ENCODE measurements around the gene CST3.

Gene CST3

GRCh38 chr20:23626040-23626620 lies 11.6 kb downstream of the CST3 start:
- Histone ChIP-seq H3K4me3 (ENCODE audit: low read length) (no peak overlapping the region), H3K4me1 (ENCODE audit: control insufficient read depth, low read depth, low read length) (peaks cover 4% of the 10 kb centered on the region)

GRCh38 chr20:23625236-23625964 lies 12.4 kb downstream of the CST3 start:
- no peak overlapping the region for H3K4me3 ChIP-seq (ENCODE audit: low read length)
- H3K4me1 ChIP-seq (ENCODE audit: control insufficient read depth, low read depth, low read length): peaks cover 4% of the 10 kb centered on the region
- H3K18ac ChIP-seq (ENCODE audit: low read length): no peak overlapping the region
- H3K27ac ChIP-seq (ENCODE audit: low read depth, low read length): no peak overlapping the region
- no peak overlapping the region for H2BK120ac ChIP-seq (ENCODE audit: low read depth, low read length)
- H2BK5ac ChIP-seq (ENCODE audit: low read length): no peak overlapping the region
- H3K4ac ChIP-seq (ENCODE audit: low read depth, low read length): no peak overlapping the region
- no peaks in the 10 kb centered on the region for H3K27me3 ChIP-seq (ENCODE audit: insufficient read depth, low read length, poor library complexity)
- no CpG with 5 or more reads among the region's 9 CpGs for whole genome bisulfite sequencing (ENCODE audit: extremely low coverage, insufficient coverage, low lambda C conversion rate)
- no peak overlapping the region for H3K23ac ChIP-seq (ENCODE audit: low read length)
- no peaks in the 10 kb centered on the region for H3K79me2 ChIP-seq (ENCODE audit: control insufficient read depth, insufficient read depth, low read length)
- H3K4me2 ChIP-seq (ENCODE audit: low read length): no peak overlapping the region
- no peak for DNase-seq
- no peaks in the 10 kb centered on the region for H3K36me3 ChIP-seq (ENCODE audit: control insufficient read depth, insufficient read depth, low read length)
- no peak overlapping the region for H2AK5ac ChIP-seq (ENCODE audit: low read length)
- H3K9ac ChIP-seq (ENCODE audit: low read length): no peak overlapping the region
- no peak overlapping the region for H4K8ac ChIP-seq (ENCODE audit: low read depth, low read length)
- no peaks in the 10 kb centered on the region for H3K79me1 ChIP-seq (ENCODE audit: low read length)
- H3K56ac ChIP-seq (ENCODE audit: low read length): no peak overlapping the region
- H4K5ac ChIP-seq (ENCODE audit: low read length): no peak overlapping the region
- no peak overlapping the region for H2BK15ac ChIP-seq (replicated peaks; ENCODE audit: low read depth)

More at GRCh38 chr20:23626040-23626620, 11.6 kb downstream of the CST3 start:
- Histone ChIP-seq H3K4me2 (ENCODE audit: low read length) (no peak overlapping the region), H3K23ac (ENCODE audit: low read length) (no peak overlapping the region), H3K36me3 (ENCODE audit: control insufficient read depth, insufficient read depth, low read length) (no peaks in the 10 kb centered on the region), H3K18ac (ENCODE audit: low read length) (no peak overlapping the region), H3K27me3 (ENCODE audit: insufficient read depth, low read length, poor library complexity) (no peaks in the 10 kb centered on the region), H2BK120ac (ENCODE audit: low read depth, low read length) (no peak overlapping the region), H3K79me2 (ENCODE audit: control insufficient read depth, insufficient read depth, low read length) (no peaks in the 10 kb centered on the region), H3K56ac (ENCODE audit: low read length) (no peak overlapping the region), H2BK5ac (ENCODE audit: low read length) (no peak overlapping the region), H3K4ac (ENCODE audit: low read depth, low read length) (no peak overlapping the region), H4K5ac (ENCODE audit: low read length) (no peak overlapping the region), H4K8ac (ENCODE audit: low read depth, low read length) (no peak overlapping the region), H3K9ac (ENCODE audit: low read length) (no peak overlapping the region), H3K79me1 (ENCODE audit: low read length) (no peaks in the 10 kb centered on the region), H2BK15ac (replicated peaks; ENCODE audit: low read depth) (no peak overlapping the region), H3K27ac (ENCODE audit: low read depth, low read length) (no peak overlapping the region), H2AK5ac (ENCODE audit: low read length) (no peak overlapping the region)
- DNase-seq: peak; percentile 29
- WGBS (ENCODE audit: extremely low coverage, insufficient coverage, low lambda C conversion rate): no CpG with 5 or more reads among the region's 4 CpGs

- DNase-seq: no peak
- no peak overlapping the region for H3K4me3 ChIP-seq (ENCODE audit: low read length)
- H3K9ac ChIP-seq (ENCODE audit: low read length): no peak overlapping the region
- H3K4me1 ChIP-seq (ENCODE audit: control insufficient read depth, low read depth, low read length): peaks cover 4% of the 10 kb centered on the region
- no peaks in the 10 kb centered on the region for H3K79me1 ChIP-seq (ENCODE audit: low read length)
- H3K27ac ChIP-seq (ENCODE audit: low read depth, low read length): no peak overlapping the region
- H2AK5ac ChIP-seq (ENCODE audit: low read length): no peak overlapping the region
- WGBS (ENCODE audit: extremely low coverage, insufficient coverage, low lambda C conversion rate): no CpG with 5 or more reads among the region's 2 CpGs
- no peak overlapping the region for H4K8ac ChIP-seq (ENCODE audit: low read depth, low read length)
- no peak overlapping the region for H2BK5ac ChIP-seq (ENCODE audit: low read length)
- no peaks in the 10 kb centered on the region for H3K27me3 ChIP-seq (ENCODE audit: insufficient read depth, low read length, poor library complexity)
- no peak overlapping the region for H4K5ac ChIP-seq (ENCODE audit: low read length)
- no peak overlapping the region for H3K23ac ChIP-seq (ENCODE audit: low read length)
- no peaks in the 10 kb centered on the region for H3K79me2 ChIP-seq (ENCODE audit: control insufficient read depth, insufficient read depth, low read length)
- H3K4ac ChIP-seq (ENCODE audit: low read depth, low read length): no peak overlapping the region
- no peak overlapping the region for H3K18ac ChIP-seq (ENCODE audit: low read length)
- H3K4me2 ChIP-seq (ENCODE audit: low read length): no peak overlapping the region
- H3K56ac ChIP-seq (ENCODE audit: low read length): no peak overlapping the region
- no peak overlapping the region for H2BK15ac ChIP-seq (replicated peaks; ENCODE audit: low read depth)
- no peaks in the 10 kb centered on the region for H3K36me3 ChIP-seq (ENCODE audit: control insufficient read depth, insufficient read depth, low read length)
- no peak overlapping the region for H2BK120ac ChIP-seq (ENCODE audit: low read depth, low read length)
These were observed 13.4 kb downstream of the CST3 start for GRCh38 chr20:23624324-23624691.

- no CpG with 5 or more reads among the region's 4 CpGs for WGBS (ENCODE audit: extremely low coverage, insufficient coverage, low lambda C conversion rate)
- no peak for DNase-seq
- H3K27ac ChIP-seq (ENCODE audit: low read depth, low read length): no peak overlapping the region
These were observed 14.0 kb downstream of the CST3 start for GRCh38 chr20:23623666-23624323.

DNA sequence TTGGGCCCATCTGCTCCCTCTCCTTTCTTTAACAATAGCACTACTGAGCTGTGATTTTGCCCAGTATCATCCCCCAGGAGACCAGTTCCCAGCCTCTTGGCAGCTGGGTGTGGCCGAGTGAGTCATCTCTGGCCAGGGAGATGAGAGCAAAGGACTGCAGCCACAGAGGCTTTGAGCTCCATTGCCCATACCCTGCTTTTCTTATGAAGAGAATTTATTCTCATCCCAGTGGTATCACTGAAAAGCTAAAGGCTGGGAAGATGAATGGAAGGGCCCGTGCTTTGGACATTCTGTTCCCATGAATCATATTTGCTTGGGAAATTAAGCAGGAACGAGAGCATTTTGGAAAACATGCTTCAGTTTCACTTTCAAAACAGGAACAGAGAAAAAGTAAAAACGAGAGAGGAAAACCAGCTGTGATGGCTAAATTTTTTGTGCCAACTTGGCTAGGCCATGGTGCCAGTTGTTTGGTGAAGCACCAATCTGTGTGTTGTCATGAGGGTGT lies 14.9 kb downstream of the CST3 start:
- DNase-seq: peak; percentile 55
- H3K27ac ChIP-seq (ENCODE audit: low read depth, low read length): no peak overlapping the region

More at GRCh38 chr20:23623666-23624323, 14.0 kb downstream of the CST3 start:
- no peaks in the 10 kb centered on the region for H3K36me3 ChIP-seq (ENCODE audit: control insufficient read depth, insufficient read depth, low read length)
- no peak overlapping the region for H3K9ac ChIP-seq (ENCODE audit: low read length)
- no peak overlapping the region for H3K18ac ChIP-seq (ENCODE audit: low read length)
- no peak overlapping the region for H2BK5ac ChIP-seq (ENCODE audit: low read length)
- H2BK120ac ChIP-seq (ENCODE audit: low read depth, low read length): no peak overlapping the region
- H3K27me3 ChIP-seq (ENCODE audit: insufficient read depth, low read length, poor library complexity): no peaks in the 10 kb centered on the region
- H3K4me1 ChIP-seq (ENCODE audit: control insufficient read depth, low read depth, low read length): peaks cover 3% of the 10 kb centered on the region
- H4K8ac ChIP-seq (ENCODE audit: low read depth, low read length): no peak overlapping the region
- no peak overlapping the region for H3K23ac ChIP-seq (ENCODE audit: low read length)
- H3K79me2 ChIP-seq (ENCODE audit: control insufficient read depth, insufficient read depth, low read length): no peaks in the 10 kb centered on the region
- H4K5ac ChIP-seq (ENCODE audit: low read length): no peak overlapping the region
- H3K79me1 ChIP-seq (ENCODE audit: low read length): no peaks in the 10 kb centered on the region
- H3K56ac ChIP-seq (ENCODE audit: low read length): no peak overlapping the region
- H2BK15ac ChIP-seq (replicated peaks; ENCODE audit: low read depth): no peak overlapping the region
- H3K4me2 ChIP-seq (ENCODE audit: low read length): no peak overlapping the region
- H3K4me3 ChIP-seq (ENCODE audit: low read length): no peak overlapping the region
- no peak overlapping the region for H2AK5ac ChIP-seq (ENCODE audit: low read length)
- no peak overlapping the region for H3K4ac ChIP-seq (ENCODE audit: low read depth, low read length)

More for the DNA sequence above, 14.9 kb downstream of the CST3 start:
- no peak overlapping the region for H3K23ac ChIP-seq (ENCODE audit: low read length)
- WGBS (ENCODE audit: extremely low coverage, insufficient coverage, low lambda C conversion rate): no CpG with 5 or more reads among the region's 4 CpGs
- no peak overlapping the region for H3K4me2 ChIP-seq (ENCODE audit: low read length)
- no peak overlapping the region for H3K4me3 ChIP-seq (ENCODE audit: low read length)
- no peak overlapping the region for H3K4ac ChIP-seq (ENCODE audit: low read depth, low read length)
- no peak overlapping the region for H4K5ac ChIP-seq (ENCODE audit: low read length)
- no peaks in the 10 kb centered on the region for H3K79me1 ChIP-seq (ENCODE audit: low read length)
- no peak overlapping the region for H4K8ac ChIP-seq (ENCODE audit: low read depth, low read length)
- no peaks in the 10 kb centered on the region for H3K36me3 ChIP-seq (ENCODE audit: control insufficient read depth, insufficient read depth, low read length)
- H3K9ac ChIP-seq (ENCODE audit: low read length): no peak overlapping the region
- no peak overlapping the region for H2BK120ac ChIP-seq (ENCODE audit: low read depth, low read length)
- H2BK5ac ChIP-seq (ENCODE audit: low read length): no peak overlapping the region
- H3K56ac ChIP-seq (ENCODE audit: low read length): no peak overlapping the region
- no peak overlapping the region for H2AK5ac ChIP-seq (ENCODE audit: low read length)
- no peaks in the 10 kb centered on the region for H3K79me2 ChIP-seq (ENCODE audit: control insufficient read depth, insufficient read depth, low read length)
- H3K18ac ChIP-seq (ENCODE audit: low read length): no peak overlapping the region
- no peaks in the 10 kb centered on the region for H3K27me3 ChIP-seq (ENCODE audit: insufficient read depth, low read length, poor library complexity)
- peak overlapping the region; percentile 74 for H2BK15ac ChIP-seq (replicated peaks; ENCODE audit: low read depth)
- peaks cover 3% of the 10 kb centered on the region for H3K4me1 ChIP-seq (ENCODE audit: control insufficient read depth, low read depth, low read length)

Measured in mesendoderm (in vitro differentiated cells).